ES-I3 (cell line): Measurements from ENCODE around the gene PRKRIP1.
"Not testable (repeated sequence)": the region's sequence is repeated elsewhere in the genome, so short reads cannot be mapped to it uniquely, and the experiment has no call there.

Source experiments
- H3K36me3 ChIP-seq: 2 replicates; pipeline ENCODE4 v1.6.1; 2013; ENCODE audit warnings: mild to moderate bottlenecking, low read length, control low read depth, moderate library complexity; ENCODE audit not compliant: insufficient read depth
- H3K4me1 ChIP-seq: 2 replicates; pipeline ENCODE4 v1.6.1; 2013; ENCODE audit warnings: mild to moderate bottlenecking, control low read depth, low read length; ENCODE audit not compliant: insufficient read depth
- H3K9ac ChIP-seq: 2 replicates; pipeline ENCODE4 v1.6.1; 2013; ENCODE audit warnings: low read depth, mild to moderate bottlenecking, low read length, moderate library complexity
- H3K9me3 ChIP-seq: 2 replicates; pipeline ENCODE4 v1.6.1; 2013; ENCODE audit warnings: mild to moderate bottlenecking, low read length, moderate library complexity; ENCODE audit not compliant: control insufficient read depth, insufficient read depth

Gene PRKRIP1, protein sequence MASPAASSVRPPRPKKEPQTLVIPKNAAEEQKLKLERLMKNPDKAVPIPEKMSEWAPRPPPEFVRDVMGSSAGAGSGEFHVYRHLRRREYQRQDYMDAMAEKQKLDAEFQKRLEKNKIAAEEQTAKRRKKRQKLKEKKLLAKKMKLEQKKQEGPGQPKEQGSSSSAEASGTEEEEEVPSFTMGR

DNA sequence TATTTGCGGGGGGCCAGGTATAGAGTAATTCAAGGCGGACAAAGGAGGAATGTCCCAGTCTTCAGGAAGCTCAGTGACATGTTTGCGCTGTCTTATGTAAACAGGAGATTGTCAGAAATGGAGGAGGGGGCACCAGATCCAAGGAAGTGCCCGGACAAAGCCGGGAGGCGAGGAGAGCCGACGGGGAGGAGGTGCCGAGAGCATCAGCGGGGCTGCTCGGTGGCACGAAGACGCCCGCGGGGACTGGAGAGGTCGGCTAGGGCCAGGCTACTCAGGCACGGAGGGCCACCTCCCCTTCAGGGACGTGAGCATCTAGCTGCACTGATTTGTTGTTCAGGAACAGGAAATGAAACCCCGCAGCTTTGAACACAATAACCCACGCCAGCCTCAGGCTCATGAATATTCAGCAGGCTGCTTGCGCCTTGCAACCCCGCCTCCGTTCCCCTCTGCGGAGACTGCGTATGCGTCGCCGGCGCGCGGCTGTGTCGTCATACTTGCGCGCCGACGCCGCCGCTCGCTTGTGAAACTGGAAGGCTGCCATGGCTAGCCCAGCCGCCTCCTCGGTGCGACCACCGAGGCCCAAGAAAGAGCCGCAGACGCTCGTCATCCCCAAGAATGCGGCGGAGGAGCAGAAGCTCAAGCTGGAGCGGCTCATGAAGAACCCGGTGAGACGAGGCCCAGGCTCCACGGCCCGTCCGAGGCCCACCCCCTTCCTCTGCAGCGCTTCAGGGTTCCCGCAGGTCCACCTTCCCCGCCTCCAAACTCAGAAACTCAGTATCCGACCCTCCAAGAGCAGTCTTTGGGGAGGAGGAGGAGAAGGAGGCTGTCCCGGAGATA lies at the start of gene PRKRIP1:
Gene PRKRIP1, plus strand, starts transcription at position 491 of the 837 bp plus-strand sequence. Its CDS starts 49 bp downstream, at position 540.
- no peaks in the 10 kb centered on the region for H3K4me1 ChIP-seq

DNA sequence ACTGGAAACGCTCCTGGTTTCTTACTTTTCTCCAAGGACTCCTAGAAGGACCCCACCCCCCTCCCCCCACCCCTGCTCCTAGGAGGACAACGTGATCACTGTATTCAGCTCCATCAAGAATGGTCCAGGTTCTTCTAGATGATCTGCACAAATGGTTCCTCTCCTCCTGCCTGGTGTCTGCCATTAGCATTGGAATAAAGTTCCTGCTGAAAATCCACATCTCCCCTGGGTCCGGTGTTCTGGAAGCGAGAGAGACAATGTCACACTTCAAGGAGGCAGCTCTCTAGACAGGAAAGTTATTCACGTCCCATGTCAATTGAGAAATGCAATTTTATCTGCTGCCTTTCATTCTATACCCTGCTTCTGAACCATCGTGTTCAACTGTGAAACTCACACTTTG lies 49.2 kb upstream of the PRKRIP1 start:
- not testable (repeated sequence) for H3K9ac ChIP-seq, H3K36me3 ChIP-seq, H3K9me3 ChIP-seq

More for the DNA sequence above, at the start of gene PRKRIP1:
- peak within 1 kb of the TSS; percentile 64 for H3K9ac ChIP-seq
- peaks cover 3% of the 10 kb centered on the region for H3K36me3 ChIP-seq
- no peaks in the 10 kb centered on the region for H3K9me3 ChIP-seq

DNA sequence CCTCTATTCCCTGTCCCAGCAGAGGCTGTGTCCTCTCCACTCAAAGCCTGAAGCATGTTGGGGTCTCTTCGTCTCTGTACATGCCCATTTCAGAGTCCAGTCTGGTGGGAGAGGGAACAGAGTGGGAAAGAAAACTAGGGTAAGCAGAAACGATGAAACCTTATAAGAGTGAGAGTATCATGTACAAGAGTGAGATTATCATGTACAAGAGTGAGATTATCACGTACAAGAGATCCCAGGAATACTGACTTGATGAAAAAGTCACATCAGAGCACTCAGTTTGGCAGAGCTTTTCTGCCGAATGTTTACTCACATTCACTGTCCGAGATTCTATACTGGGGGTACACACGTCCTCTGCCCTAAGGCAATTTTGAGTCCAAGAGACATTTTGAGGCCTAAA lies 39.8 kb upstream of the PRKRIP1 start, which contains the start of gene SPDYE6:
Gene SPDYE6, minus strand, starts transcription at position 101 of the 400 bp plus-strand sequence. CDS start 421 bp downstream, outside the sequence.
- H3K36me3 ChIP-seq: not testable (repeated sequence)

More for the DNA sequence above, 49.2 kb upstream of the PRKRIP1 start:
- H3K4me1 ChIP-seq: not testable (repeated sequence)

DNA sequence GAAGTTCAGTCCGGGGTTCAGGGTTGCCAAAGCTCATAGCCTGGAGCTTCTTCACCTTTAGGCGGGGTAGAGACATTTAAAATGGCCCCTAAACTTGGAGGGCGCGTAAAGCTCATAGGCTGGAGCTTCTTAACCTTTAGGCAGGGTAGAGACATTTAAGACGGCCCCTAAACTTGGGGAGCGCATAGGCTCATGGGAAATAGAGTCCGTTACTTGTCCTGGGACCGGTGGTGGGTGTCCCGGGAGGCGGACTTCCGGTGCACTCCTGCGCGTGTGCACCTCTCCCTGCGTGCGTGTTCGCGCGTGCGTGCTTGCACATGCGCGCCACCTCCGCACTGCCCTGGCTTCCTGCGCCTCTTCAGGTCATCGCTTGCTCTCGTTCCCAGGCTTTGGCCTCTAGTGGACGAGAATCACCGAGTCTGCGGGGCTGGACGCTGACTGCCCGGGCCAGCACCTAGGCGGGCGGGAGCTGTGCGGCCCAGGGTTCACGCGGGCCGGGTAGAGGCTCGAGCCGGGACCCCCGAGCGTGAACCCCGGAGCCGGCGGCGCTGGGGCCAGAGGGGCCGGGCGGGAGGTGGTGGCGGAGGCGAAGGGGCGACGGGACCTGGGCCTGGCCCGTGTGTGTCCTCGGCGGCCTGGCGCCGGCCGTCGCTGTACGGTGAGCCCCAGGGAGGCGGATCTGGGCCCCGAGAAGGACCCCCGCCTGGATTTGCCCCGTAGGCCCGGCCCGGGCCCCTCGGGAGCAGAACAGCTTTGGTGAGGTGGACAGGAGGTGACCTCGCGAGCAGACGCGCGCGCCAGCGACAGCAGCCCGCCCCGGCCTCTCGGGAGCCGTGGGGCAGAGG lies 32.4 kb upstream of the PRKRIP1 start:
- H3K9ac ChIP-seq: peak overlapping the region; percentile 46; the same call in 1 of the 2 replicates
- not testable (repeated sequence) for H3K36me3 ChIP-seq, H3K4me1 ChIP-seq, H3K9me3 ChIP-seq

More for the DNA sequence above, 39.8 kb upstream of the PRKRIP1 start, which contains the start of gene SPDYE6:
- not testable (repeated sequence) for H3K9me3 ChIP-seq, H3K9ac ChIP-seq, H3K4me1 ChIP-seq

DNA sequence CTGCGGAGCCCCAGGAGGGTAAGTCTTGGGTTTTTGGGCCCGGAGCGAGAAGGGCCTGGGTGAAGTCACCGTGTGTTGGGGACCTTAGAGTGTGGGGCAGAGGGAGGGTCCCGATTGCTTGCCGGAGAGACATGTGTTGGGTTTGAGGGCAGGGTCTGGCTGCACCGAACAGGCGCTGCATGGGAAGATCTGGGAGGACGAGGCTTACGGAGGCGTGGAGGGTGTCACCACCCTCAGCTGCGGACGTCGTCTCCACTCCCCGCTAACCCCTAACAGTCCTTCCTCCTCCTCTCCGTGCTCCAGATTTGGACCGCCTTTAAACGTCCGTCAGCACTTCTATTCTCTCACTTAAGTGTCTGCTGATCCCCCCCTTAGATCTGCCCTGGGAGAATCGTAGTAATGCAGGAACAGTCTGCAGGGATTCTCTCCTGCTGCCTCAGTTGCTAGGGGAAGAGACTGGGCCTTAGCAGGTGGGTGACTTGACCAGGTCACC lies 31.7 kb upstream of the PRKRIP1 start:
- H3K9ac ChIP-seq: peak overlapping the region; percentile 46; the same call in 1 of the 2 replicates
- H3K36me3 ChIP-seq, H3K4me1 ChIP-seq, H3K9me3 ChIP-seq: not testable (repeated sequence)

DNA sequence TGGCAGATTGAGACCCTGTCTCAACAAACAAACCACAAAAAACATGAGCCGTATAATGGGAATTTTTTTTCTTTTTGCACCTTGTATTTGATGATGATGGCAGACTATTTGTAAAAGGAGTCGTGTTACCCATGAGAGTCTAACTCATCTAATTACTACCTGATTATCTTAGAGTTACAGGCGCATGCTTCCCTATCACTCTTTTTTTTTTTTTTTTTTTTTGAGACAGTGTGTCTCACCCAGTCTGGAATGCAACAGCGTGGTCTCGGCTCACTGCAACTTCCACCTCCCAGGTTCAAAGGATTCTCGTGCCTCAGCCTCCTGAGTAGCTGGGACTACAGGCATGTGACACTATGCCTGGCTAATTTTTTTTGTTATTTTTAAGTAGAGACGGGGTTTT lies 30.8 kb upstream of the PRKRIP1 start:
- not testable (repeated sequence) for H3K4me1 ChIP-seq, H3K36me3 ChIP-seq, H3K9me3 ChIP-seq, H3K9ac ChIP-seq

DNA sequence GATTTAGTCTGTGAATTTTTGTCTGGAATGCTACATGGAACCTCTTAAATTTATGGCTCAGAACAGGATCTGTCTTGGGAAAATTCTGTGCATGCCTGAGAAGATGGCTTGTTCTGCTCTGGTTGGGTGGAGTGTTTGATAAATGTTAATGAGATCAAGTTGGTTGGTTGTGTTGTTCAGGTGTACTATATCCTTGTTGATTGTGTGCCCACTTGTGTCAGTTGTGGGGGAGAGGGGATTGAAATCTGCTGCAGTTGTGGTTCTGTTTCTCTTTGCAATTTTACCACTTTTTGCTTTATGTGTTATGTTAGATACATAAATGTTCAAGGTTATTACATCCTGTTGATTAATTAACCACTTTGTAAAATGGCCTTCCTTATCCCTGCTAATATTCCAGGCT lies 26.1 kb upstream of the PRKRIP1 start:
- not testable (repeated sequence) for H3K4me1 ChIP-seq, H3K9me3 ChIP-seq, H3K36me3 ChIP-seq

DNA sequence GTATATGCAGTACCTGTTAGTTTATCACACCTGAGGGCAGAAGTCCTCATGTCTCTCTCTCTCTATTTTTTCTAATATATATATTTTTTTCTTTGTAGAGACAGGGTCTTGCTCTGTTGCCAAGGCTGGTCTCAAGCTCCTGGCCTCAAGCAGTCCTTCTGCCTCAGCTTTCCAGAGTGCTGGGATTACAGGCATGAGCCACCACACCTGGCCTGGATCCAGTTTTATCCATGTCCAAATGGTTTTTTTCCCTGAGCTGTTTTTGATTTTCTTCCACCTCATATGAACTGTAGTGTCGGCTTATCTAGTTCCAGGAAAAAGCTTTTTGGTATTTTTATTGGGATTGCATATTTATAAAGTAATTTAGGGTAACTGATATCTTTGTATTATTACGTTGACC lies 23.4 kb upstream of the PRKRIP1 start:
- not testable (repeated sequence) for H3K9me3 ChIP-seq, H3K36me3 ChIP-seq, H3K9ac ChIP-seq, H3K4me1 ChIP-seq

More for the DNA sequence above, 26.1 kb upstream of the PRKRIP1 start:
- H3K9ac ChIP-seq: not testable (repeated sequence)

DNA sequence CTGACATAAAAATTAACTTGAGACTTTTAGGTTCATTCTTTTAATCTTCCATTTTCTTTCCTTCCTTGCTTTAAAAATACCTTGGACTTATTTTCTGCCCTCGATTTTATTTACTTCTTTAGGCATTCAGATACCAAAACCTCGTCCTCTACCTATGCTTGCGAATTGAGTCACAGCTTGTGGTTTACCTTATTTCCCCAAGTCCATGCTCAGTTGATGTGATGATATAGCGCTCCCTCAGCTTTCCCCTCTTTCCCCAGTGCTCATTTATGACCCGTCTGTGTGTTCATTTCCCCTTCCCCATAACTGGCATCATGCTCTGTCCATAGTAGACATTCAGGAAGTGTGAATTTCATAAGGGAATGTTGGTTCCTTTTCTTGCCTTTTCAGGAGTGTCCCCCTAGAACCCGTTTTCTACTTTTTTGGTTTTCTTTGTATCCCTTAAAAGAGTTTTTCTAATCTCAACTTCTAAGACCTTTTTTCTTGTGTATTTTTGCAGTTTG lies 19.1 kb upstream of the PRKRIP1 start:
- Histone ChIP-seq H3K9ac (no peak overlapping the region), H3K36me3 (peaks cover 5% of the 10 kb centered on the region; the same call in 1 of the 2 replicates), H3K4me1 (0 out of 2 replicates have a peak, but pooled peaks cover 8% of the 10 kb centered on the region), H3K9me3 (no peaks in the 10 kb centered on the region)

DNA sequence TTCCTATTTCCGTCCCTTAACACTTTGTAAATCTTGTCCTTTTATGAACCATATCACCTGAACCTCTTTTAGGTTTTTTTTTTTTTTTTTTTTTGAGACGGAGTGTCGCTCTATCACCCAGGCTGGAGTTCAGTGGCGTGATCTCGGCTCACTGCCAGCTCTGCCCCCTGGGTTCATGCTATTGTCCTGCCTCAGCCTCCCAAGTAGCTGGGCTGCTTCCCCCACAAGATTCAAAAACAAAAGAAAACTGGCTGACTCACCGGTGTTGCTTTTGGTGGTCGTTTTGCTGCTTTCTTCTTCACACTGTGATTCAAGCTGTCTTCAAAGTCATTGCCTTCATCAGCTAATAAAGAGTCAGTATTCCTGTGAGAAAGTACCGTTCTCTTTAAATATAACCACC lies 15.3 kb upstream of the PRKRIP1 start:
- H3K36me3 ChIP-seq, H3K4me1 ChIP-seq, H3K9ac ChIP-seq, H3K9me3 ChIP-seq: not testable (repeated sequence)

DNA sequence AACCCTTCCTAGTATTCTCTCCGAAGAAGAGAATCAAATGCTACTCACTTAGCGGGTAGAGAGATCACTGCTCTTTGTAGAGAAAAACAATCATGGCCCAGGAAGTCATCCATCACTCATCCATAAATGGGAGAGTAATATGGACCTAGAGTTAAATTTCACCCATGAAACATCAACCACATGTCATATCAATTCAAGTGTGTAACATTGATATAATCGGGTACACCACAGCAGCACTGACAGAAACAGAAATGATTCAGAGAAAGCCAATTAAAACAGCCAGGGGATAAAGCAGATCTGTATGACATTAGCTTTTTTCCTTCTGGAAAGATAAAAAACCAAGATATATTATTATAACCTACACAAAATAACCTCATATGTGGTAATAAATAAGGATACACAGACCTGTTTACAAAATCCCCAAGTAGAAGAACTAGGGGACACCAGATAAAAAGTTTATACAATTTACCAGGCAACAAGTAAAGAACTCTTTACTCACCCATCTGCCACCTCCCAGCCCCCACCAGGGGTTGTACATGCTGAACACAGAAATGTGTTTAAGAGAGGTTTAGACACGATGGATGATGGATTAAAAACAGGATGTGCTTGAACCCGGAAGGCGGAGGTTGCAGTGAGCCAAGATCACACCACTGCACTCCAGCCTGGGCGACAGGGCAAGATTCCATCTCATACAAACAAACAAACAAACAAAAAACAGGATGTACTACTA lies 14.3 kb upstream of the PRKRIP1 start:
- H3K36me3 ChIP-seq, H3K9me3 ChIP-seq, H3K9ac ChIP-seq: not testable (repeated sequence)

DNA sequence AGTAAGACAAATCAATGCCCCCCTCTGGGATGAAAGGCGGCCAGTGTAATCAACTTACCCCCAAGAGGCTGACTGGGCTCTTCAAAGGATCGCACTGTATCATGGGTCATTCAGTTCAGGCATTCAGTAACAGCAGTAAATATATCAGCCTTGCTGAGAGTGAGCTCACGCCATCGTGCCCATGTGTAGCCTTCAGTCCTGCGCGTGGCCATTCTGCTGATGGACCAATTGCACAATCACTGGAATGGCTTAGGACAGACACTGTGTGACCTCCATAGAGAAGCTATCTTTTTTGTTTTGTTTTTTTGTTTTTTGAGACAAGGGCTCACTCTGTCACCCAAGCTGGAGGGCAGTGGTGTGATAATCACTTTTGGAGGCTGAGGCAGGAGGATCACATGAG lies 9.1 kb upstream of the PRKRIP1 start:
- Histone ChIP-seq H3K4me1 (no peaks in the 10 kb centered on the region), H3K9me3 (no peaks in the 10 kb centered on the region), H3K36me3 (no peaks in the 10 kb centered on the region; the same call in 1 of the 2 replicates), H3K9ac (no peak overlapping the region)

More for the DNA sequence above, 14.3 kb upstream of the PRKRIP1 start:
- H3K4me1 ChIP-seq: not testable (repeated sequence)

DNA sequence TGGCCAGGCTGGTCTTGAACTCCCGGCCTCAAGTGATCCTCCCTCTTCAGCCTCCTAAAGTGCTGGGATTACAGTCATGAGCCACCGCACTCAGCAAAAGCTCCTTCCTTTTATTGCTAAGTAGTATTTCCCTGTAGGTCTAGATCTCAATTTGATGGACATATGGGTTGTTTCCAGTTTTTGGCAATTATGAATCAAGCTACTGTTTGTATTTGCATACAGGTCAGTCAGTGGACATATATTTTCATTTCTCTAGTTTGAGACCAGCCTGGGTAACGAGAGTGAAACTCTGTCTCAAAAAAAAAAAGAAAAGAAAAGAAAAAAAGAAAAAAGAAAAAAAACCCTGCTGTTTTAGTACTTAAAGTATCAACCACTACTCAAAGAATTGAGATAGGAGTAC lies 6.4 kb upstream of the PRKRIP1 start:
- no peaks in the 10 kb centered on the region for H3K4me1 ChIP-seq
- H3K9ac ChIP-seq: no peak overlapping the region
- H3K36me3 ChIP-seq: no peaks in the 10 kb centered on the region
- H3K9me3 ChIP-seq: no peaks in the 10 kb centered on the region
